Measurements from ENCODE around the gene ADAM19.

GRCh38 chr5:157484768-157485167 lies 90.8 kb downstream of the ADAM19 start:
- TF ChIP-seq TAF1 (IDR thresholded peaks at IDR 0.05; ENCODE audit: low read depth, low read length) (no peak), POLR2A (IDR thresholded peaks at IDR 0.05; ENCODE audit: low read depth, low read length) (no peak), POLR2AphosphoS5 (IDR thresholded peaks at IDR 0.05; ENCODE audit: low read depth, low read length) (no peak), SPI1 (IDR thresholded peaks at IDR 0.05; ENCODE audit: low read depth, low read length) (no peak), PAX5 (IDR thresholded peaks at IDR 0.05; ENCODE audit: insufficient read depth, low read length, severe bottlenecking) (no peak)

All from GM12891 (cell line).